Upper lobe of left lung (tissue), 6 donors: ENCODE data around the gene GTF2IRD1. TPM values are rescaled to one million over a fixed set of nuclear protein-coding genes. Genes with fewer than 3 reads are reported as not detected.
"Not testable (repeated sequence)": the region's sequence is repeated elsewhere in the genome, so short reads cannot be mapped to it uniquely, and the experiment has no call there.

ENCODE experiments used
- ATAC-seq, 2 donors: fragments of 200-7000 bp; cut with Tn5 transposase; one replicate each; pipeline ENCODE4 v1.9.1; 2022; ENCODE audit warnings: mild to moderate bottlenecking in 2 of 2, moderate library complexity in 2 of 2; ENCODE audit not compliant: low FRiP score in 2 of 2
- DNase-seq, 2 donors: peaks; one replicate each; pipeline ENCODE4 v3.0.0-alpha.2; 2019 to 2020
- H3K27ac ChIP-seq, 4 donors: fragments of 200-600 bp; sonication (generic); one replicate each; pipeline ENCODE4 v1.5.1; 2016 to 2019
- H3K27me3 ChIP-seq, 4 donors: fragments of 200-600 bp; sonication (generic); one replicate each; pipeline ENCODE4 v1.5.1; 2017 to 2019
- H3K36me3 ChIP-seq, 4 donors: fragments of 200-600 bp; sonication (generic); one replicate each; pipeline ENCODE4 v1.5.1; 2016 to 2019
- H3K4me1 ChIP-seq, 4 donors: fragments of 200-600 bp; sonication (generic); one replicate each; pipeline ENCODE4 v1.5.1; 2018 to 2019
- H3K4me3 ChIP-seq, 4 donors: fragments of 200-600 bp; sonication (generic); one replicate each; pipeline ENCODE4 v1.5.1; 2017 to 2019; ENCODE audit warnings: mild to moderate bottlenecking in 2 of 4, moderate library complexity in 1 of 4
- H3K9me3 ChIP-seq, 4 donors: fragments of 200-600 bp; sonication (generic); one replicate each; pipeline ENCODE4 v1.5.1; 2018 to 2019
- CTCF ChIP-seq, 6 experiments: fragments of 450-650 bp in 4 of 6; fragments of 200-600 bp in 2 of 6; sonication (generic) in 2 of 6; IDR thresholded peaks; one replicate each; pipeline ENCODE4 v1.5.1; 2016 to 2019; ENCODE audit warnings: antibody characterized with exemption in 6 of 6
- EP300 ChIP-seq, 4 donors: sonication (generic); formaldehyde crosslinking; IDR thresholded peaks; one replicate each; pipeline ENCODE4 v1.5.1; 2017; ENCODE audit warnings: antibody characterized with exemption in 4 of 4, control low read depth in 2 of 4
- POLR2A ChIP-seq, 4 donors: fragments of 450-650 bp; IDR thresholded peaks; one replicate each; pipeline ENCODE4 v1.5.1; 2016 to 2017; ENCODE audit warnings: antibody characterized with exemption in 4 of 4, mild to moderate bottlenecking in 2 of 4
- POLR2AphosphoS5 ChIP-seq, 2 donors: sonication (generic); formaldehyde crosslinking; IDR thresholded peaks; one replicate each; pipeline ENCODE4 v1.5.1; 2017; ENCODE audit warnings: antibody characterized with exemption in 2 of 2
- WGBS, 2 donors: methylation state at CpG; one replicate each; pipeline ENCODE4 v1.1.5; 2017 to 2018; 5-methylcytosine and 5-hydroxymethylcytosine counted together
- total RNA-seq, 6 donors: library from RNA; depleted of rRNA in 4 of 6; stranded (reverse); fragments of >200 nt in 4 of 6; gene quantifications; one replicate each; pipeline versions ENCODE4 v1.1.0 to v1.2.1, GENCODE V29; 2016 to 2021
- donor health status: DM: no; HTN: no; CAD: no; lungs with moderate emphysema.
- donor health status: DM: no; HTN: yes; CAD: no; lungs with severe emphysema.

Gene GTF2IRD1
- total RNA-seq, 6 donors from 2014 or later = 16.4 to 41.9 (median 28.1) TPM

GRCh38 chr7:74525881-74526280, 72.2 kb downstream of the GTF2IRD1 start:
- H3K27me3 ChIP-seq = no peaks in the 10 kb centered on the region
- ATAC-seq (no peak), DNase-seq (no peak)
- no peak overlapping the region for H3K4me3 ChIP-seq
- TF ChIP-seq POLR2A (IDR thresholded peaks at IDR 0.05) = no peak
- WGBS, 2 donors = 88 to 97% methylated on average over 3 to 7 of the region's 7 CpGs
- H3K27ac ChIP-seq = no peak overlapping the region
- peaks cover 3 to 40% (median 26%) of the 10 kb centered on the region in 4 donors for H3K36me3 ChIP-seq
- H3K4me1 ChIP-seq = no peaks in the 10 kb centered on the region
- peaks cover 0 to 8% (median 4%) of the 10 kb centered on the region in 4 donors for H3K9me3 ChIP-seq

GRCh38 chr7:74526780-74527179, 73.1 kb downstream of the GTF2IRD1 start:
- Histone ChIP-seq H3K9me3 (peaks cover 0 to 2% (median under 1%) of the 10 kb centered on the region in 4 donors), H3K4me3 (no peak overlapping the region), H3K36me3 (peaks cover 3 to 38% (median 23%) of the 10 kb centered on the region in 4 donors), H3K27me3 (no peaks in the 10 kb centered on the region), H3K27ac (no peak overlapping the region), H3K4me1 (no peaks in the 10 kb centered on the region)
- no peak for ATAC-seq
- TF ChIP-seq POLR2A (IDR thresholded peaks at IDR 0.05) (no peak), EP300 (IDR thresholded peaks at IDR 0.05) (no peak), POLR2AphosphoS5 (IDR thresholded peaks at IDR 0.05) (no peak), CTCF (IDR thresholded peaks at IDR 0.05) (no peak)
- no peak for DNase-seq
- WGBS, 2 donors = 90 to 91% methylated on average over 8 of the region's 8 CpGs

GRCh38 chr7:74527842-74528241, 74.1 kb downstream of the GTF2IRD1 start:
- H3K9me3 ChIP-seq = no peaks in the 10 kb centered on the region
- H3K4me3 ChIP-seq = no peak overlapping the region
- no peaks in the 10 kb centered on the region for H3K27me3 ChIP-seq
- TF ChIP-seq POLR2AphosphoS5 (IDR thresholded peaks at IDR 0.05) = no peak
- TF ChIP-seq POLR2A (IDR thresholded peaks at IDR 0.05) = no peak
- no peak for TF ChIP-seq CTCF (IDR thresholded peaks at IDR 0.05)
- TF ChIP-seq EP300 (IDR thresholded peaks at IDR 0.05) = no peak
- WGBS, 2 donors = 74 to 86% methylated on average over 6 to 7 of the region's 7 CpGs
- ATAC-seq = no peak
- peak overlapping the region in 1 of 4 donors; percentile 7 for H3K27ac ChIP-seq
- DNase-seq = no peak
- peaks cover 3 to 38% (median 24%) of the 10 kb centered on the region in 4 donors for H3K36me3 ChIP-seq
- no peaks in the 10 kb centered on the region for H3K4me1 ChIP-seq

GRCh38 chr7:74528773-74529172, 75.1 kb downstream of the GTF2IRD1 start:
- DNase-seq, H3K9me3 ChIP-seq, H3K27ac ChIP-seq, H3K27me3 ChIP-seq, ATAC-seq, H3K4me3 ChIP-seq, H3K4me1 ChIP-seq: not testable (repeated sequence)
- 90 to 91% methylated on average over 7 of the region's 7 CpGs for WGBS, 2 donors
- H3K36me3 ChIP-seq = peaks cover 3 to 45% (median 27%) of the 10 kb centered on the region in 4 donors

- DNase-seq = peak in 1 of 2 donors; percentile 59
These were observed 82.2 kb downstream of the GTF2IRD1 start for GRCh38 chr7:74535951-74536356.

GRCh38 chr7:74541937-74542336, 88.2 kb downstream of the GTF2IRD1 start:
- Histone ChIP-seq H3K9me3 (peaks cover 0 to 14% (median 3%) of the 10 kb centered on the region in 4 donors), H3K36me3 (peaks cover 0 to 49% (median 12%) of the 10 kb centered on the region in 4 donors)
- not testable (repeated sequence) for H3K27ac ChIP-seq, ATAC-seq, H3K27me3 ChIP-seq, H3K4me3 ChIP-seq, DNase-seq, H3K4me1 ChIP-seq
- 81 to 86% methylated on average over 5 of the region's 5 CpGs for WGBS, 2 donors

More at GRCh38 chr7:74535951-74536356, 82.2 kb downstream of the GTF2IRD1 start:
- H3K9me3 ChIP-seq = no peaks in the 10 kb centered on the region
- H3K4me3 ChIP-seq = no peak overlapping the region
- no peaks in the 10 kb centered on the region for H3K27me3 ChIP-seq
- H3K36me3 ChIP-seq = peaks cover 0 to 55% (median 24%) of the 10 kb centered on the region in 4 donors
- no peaks in the 10 kb centered on the region for H3K4me1 ChIP-seq
- TF ChIP-seq EP300 (IDR thresholded peaks at IDR 0.05) (no peak), CTCF (IDR thresholded peaks at IDR 0.05) (no peak), POLR2A (IDR thresholded peaks at IDR 0.05) (no peak), POLR2AphosphoS5 (IDR thresholded peaks at IDR 0.05) (no peak)
- H3K27ac ChIP-seq = no peak overlapping the region
- no peak for ATAC-seq
- 89 to 91% methylated on average over 3 to 5 of the region's 13 CpGs for WGBS, 2 donors
